ENCODE measurements around the gene SLC12A9. TPM values are rescaled to one million over a fixed set of nuclear protein-coding genes. Genes with fewer than 3 reads are reported as not detected.

Gene SLC12A9
- total and polyA plus RNA-seq, 2 of the 8 experiments (the other 6 are each of a cell fraction or from before 2014, with no cell fraction given) = 31.4 to 40.1 TPM

GRCh38 chr7:100835903-100836811 lies 16.4 kb upstream of the SLC12A9 start (continued):
- TF ChIP-seq ZNF274 (IDR thresholded peaks at IDR 0.05; ENCODE audit: borderline replicate concordance, extremely low read depth, low read length) = no peak
- TF ChIP-seq PHF8 (conservative IDR thresholded peaks at IDR 0.05; ENCODE audit: low read depth, low read length) = no peak
- TF ChIP-seq FOSL1 (IDR thresholded peaks at IDR 0.05; ENCODE audit: insufficient read depth, low read depth, low read length) = no peak
- peak; percentile 78; the same call in 1 of the 2 replicates for TF ChIP-seq JUN (IDR thresholded peaks at IDR 0.05; ENCODE audit: low read depth, low read length)
- peak; percentile 94 for TF ChIP-seq ATF2 (IDR thresholded peaks at IDR 0.05; ENCODE audit: low read length)
- no peak for TF ChIP-seq SUZ12 (IDR thresholded peaks at IDR 0.05; ENCODE audit: low read length)
- TF ChIP-seq BACH1 (IDR thresholded peaks at IDR 0.05; ENCODE audit: low read length) = 0 out of 2 replicates have a peak, but pooled peaks have one; percentile 12
- TF ChIP-seq SP2 (IDR thresholded peaks at IDR 0.05; ENCODE audit: low read length) = no peak
- TF ChIP-seq BRCA1 (IDR thresholded peaks at IDR 0.05; ENCODE audit: low read depth, low read length) = no peak
- no peak for TF ChIP-seq RFX5 (IDR thresholded peaks at IDR 0.05; ENCODE audit: borderline replicate concordance, low read depth, low read length)
- TF ChIP-seq CREB1 (IDR thresholded peaks at IDR 0.05) = peak; percentile 74
- peak in 1 of 2 experiments; percentile 92; a peak in 2 of 4 replicates for TF ChIP-seq SIN3A (conservative IDR thresholded peaks at IDR 0.05 in 1 of 2, IDR thresholded peaks at IDR 0.05 in 1 of 2; ENCODE audit: low read depth in 1 of 2, low read length in 2 of 2)
